Activated CD4-positive, CD25-positive, alpha-beta regulatory T cell treated with anti-CD3 and anti-CD28 coated beads, Interleukin-2, amount 50 U/mL, for 16 hours (primary cell): ENCODE results near the gene CBLB.
"Not testable (repeated sequence)": the region's sequence is repeated elsewhere in the genome, so short reads cannot be mapped to it uniquely, and the experiment has no call there.

Source experiments
- DNase-seq: peaks from one replicate; pipeline ENCODE4 v3.0.0-alpha.2; 2020; ENCODE audit warnings: low read depth, low spot score

The CBLB gene

GRCh38 chr3:105821433-105821832 is 47.4 kb downstream of the CBLB start:
- DNase-seq = no peak

DNA sequence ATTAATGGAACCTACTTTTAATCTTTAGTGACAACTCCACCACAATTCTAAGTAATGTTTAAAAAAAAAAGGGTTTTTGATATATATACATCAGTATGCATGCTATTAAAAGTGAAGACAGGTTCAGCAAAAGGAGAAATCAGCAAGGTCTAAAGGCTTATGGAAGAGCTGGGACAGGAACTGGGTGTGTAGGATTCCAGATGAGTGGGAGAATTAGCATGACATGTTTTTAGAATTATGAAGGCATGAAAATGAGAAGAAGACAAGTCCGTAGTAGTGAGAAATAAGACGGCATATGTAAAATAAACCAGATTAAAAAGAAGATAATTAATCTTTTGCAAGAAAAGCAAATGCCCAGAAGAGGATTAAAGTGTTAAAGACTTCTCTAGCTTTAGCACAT is 52.0 kb downstream of the CBLB start:
- DNase-seq = no peak

GRCh38 chr3:105815331-105815730 is 53.5 kb downstream of the CBLB start:
- DNase-seq = not testable (repeated sequence)

DNA sequence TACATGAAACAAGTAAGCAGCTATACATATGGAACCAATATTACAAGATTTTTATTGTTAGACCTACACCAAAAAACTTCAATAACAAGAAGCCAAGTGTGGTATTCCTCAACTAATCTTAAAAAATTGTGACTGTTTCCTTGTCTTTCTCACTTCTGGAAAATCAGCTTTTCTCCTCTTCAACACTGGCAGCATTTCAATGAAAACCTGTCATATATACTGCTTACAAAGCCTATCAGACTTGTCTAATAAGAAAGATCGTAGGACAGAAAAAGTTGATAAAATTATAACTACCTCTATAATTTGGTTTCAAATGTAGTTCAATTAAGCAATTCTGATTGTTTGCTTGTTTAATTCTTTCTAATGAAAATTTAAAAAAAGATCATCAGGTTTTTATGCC is 55.1 kb downstream of the CBLB start:
- DNase-seq = no peak

DNA sequence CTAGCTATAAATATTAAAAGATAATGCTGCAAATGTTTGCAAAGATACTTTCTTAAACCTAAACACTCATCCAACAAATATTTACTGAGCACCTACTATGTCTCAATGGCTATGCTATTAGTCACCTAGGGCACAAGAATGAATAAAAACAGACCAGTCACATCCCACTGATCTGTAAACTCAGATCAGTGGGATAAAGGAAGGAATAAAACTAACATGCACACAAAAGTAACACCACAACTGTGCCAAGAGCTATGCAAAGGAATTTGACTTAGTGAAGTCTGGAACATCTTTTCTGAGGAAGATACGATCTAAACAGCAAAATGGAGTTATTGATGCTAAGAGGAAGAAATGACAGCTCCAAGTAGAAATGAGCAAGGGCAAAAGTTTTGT is 56.6 kb downstream of the CBLB start:
- DNase-seq = no peak

DNA sequence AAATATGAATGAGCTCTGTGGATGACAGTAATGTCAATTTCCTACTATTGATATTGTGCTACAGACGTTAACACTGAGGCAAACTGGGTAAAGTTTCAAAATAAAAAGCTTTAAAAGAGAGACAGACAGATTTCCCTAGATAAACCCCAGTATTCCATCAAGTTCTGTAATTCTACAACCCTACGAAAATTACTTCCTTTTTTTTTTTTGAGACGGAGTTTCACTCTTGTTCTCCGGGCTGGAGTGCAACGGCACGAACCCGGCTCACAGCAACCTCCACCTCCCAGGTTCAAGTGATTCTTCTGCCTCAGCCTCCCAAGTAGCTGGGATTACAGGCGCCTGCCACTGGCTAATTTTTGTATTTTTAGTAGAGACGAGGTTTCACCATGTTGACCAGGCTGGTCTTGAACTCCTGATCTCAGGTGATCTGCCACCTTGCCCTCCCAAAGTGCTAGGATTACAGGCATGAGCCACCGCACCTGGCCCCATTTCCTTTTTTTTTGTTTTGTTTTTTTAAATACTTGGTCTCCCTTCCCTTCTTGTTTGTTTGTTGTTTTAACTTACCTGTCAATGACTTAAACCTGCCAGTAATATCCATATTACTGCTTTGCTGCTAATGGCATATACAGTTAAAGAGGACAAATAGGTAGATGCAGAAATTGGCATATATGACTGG is 57.2 kb downstream of the CBLB start:
- DNase-seq = no peak

DNA sequence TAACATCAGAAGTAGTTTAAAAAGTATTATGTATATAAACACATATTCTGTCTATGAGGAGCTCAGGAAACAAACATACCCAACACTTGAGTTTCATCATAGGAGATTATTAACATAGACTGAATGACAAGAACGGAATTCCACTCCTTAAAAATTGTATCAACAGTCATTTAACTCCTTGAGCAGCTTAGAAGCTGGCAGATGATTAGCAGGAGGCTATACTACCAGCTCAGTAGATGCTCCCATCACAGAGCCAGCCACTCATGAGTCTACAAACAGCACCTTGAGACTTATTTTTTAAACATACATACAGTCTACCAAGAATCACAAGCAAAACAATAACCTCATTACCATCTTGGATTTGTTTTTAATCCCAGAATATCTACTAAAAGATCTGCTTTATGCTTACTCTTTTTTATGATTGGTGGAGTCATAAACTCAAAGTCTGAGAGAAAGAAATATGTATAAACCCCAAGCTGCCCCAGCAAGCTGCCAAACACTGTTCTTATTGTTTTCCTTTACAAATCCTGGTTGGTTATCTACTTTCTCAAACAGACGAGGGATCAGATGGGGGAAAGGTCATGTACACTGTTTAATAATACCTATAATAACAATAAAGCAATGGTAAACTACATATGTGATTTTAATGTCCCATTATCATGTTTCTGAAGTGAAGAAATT is 59.5 kb downstream of the CBLB start:
- no peak for DNase-seq

- DNase-seq = no peak
Observed at GRCh38 chr3:105807701-105808100, 61.1 kb downstream of the CBLB start.

- DNase-seq = no peak
Observed at GRCh38 chr3:105807146-105807545, 61.7 kb downstream of the CBLB start.

DNA sequence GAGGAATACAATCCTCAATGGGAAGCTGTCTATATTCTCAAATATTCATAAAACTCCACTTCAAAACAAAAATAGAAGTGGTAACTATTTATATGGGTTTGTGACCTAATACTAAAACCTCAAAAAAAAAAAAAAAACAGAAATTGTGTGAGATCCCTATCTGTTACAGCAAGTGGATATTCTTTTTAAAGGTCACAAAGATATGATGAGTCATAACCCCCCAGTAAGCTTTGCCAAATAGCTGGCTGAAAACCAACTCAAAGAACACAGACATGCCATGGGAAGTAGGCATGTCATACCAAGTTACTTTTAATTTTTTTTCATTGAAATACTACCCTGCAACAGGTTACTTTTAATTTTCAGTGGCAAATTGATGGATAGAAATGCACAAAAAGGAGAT is 62.5 kb downstream of the CBLB start:
- DNase-seq = no peak

DNA sequence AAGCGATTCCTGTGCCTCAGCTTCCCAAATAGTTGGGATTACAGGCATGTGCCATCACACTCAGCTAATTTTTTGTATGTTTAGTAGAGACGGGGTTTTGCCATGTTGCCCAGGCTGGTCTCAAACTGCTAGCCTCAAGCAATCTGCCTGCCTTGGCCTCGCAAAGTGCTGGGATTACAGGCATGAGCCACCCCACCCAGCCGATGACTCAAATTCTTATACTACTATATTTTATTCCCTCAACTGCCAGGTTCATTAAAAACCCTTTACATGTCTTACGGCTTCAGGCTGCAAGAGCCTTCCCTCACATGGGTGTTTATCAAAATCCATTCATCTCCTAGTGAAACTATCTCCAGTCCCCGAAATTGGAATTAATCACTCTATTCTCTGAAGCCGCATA is 63.4 kb downstream of the CBLB start:
- no peak for DNase-seq

GRCh38 chr3:105802118-105802706 is 66.6 kb downstream of the CBLB start:
- no peak for DNase-seq

GRCh38 chr3:105801397-105801796 is 67.4 kb downstream of the CBLB start:
- DNase-seq = no peak

DNA sequence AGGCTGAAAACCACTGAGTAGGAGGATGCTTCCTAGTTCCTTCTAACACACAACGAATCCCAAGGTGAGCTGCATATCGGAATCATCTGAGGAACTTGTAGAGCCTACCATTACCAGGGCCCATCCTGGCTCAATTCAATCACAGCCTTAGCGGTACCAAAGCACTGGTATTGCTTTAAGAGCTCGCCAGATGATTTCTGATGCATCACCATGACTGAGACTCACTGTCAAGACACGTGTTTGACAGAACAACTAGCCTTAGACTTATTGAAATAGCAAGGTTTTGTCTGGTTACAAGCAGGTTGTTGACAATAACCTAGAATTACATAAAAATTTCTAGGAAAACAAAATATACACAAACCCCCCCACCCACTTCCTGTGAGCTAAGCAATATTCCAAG is 68.5 kb downstream of the CBLB start:
- no peak for DNase-seq

- no peak for DNase-seq
Observed at GRCh38 chr3:105799286-105799685, 69.5 kb downstream of the CBLB start.

- no peak for DNase-seq
Observed at GRCh38 chr3:105798381-105798934, 70.4 kb downstream of the CBLB start.

- no peak for DNase-seq
Observed at GRCh38 chr3:105793040-105793439, 75.8 kb downstream of the CBLB start.

DNA sequence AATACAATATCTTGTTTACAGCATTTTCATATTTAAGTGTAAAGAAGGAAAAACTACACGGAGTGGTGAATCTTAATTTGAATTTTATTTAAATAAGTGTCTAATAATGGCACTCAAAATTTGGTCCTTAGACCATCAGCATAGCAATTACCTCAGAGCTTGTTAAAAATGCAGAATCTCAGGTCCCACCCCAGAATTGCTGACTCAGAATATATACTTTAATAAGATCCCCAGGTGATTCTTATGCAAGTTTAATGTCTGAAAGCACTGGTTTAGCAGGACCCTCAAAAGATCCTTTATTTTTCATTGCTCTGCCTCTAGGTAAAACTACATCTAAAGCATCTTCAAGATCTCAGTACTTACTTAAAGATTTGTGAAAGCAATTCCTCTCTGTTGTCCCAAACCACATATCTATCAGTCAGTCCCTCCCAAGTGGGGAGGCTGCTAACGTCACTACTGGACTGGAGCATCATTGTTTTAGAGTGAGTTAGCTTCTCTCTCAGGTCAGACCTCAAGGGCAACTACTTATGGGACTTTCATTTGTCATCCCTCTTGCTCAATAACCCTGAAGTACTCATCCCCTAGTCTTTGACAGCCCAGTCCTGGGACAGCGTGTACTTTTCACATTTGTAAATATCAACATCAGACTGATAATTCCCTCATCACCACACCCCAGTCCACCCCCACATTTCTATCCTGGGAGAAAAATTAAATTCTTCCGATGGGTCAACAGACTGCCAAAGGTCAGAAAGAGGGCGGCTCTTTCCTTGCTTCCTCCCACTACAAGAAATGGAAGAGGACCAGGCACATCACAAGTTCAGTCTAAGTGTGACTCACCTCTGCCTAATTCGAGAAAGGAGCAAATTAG is 76.7 kb downstream of the CBLB start:
- no peak for DNase-seq

DNA sequence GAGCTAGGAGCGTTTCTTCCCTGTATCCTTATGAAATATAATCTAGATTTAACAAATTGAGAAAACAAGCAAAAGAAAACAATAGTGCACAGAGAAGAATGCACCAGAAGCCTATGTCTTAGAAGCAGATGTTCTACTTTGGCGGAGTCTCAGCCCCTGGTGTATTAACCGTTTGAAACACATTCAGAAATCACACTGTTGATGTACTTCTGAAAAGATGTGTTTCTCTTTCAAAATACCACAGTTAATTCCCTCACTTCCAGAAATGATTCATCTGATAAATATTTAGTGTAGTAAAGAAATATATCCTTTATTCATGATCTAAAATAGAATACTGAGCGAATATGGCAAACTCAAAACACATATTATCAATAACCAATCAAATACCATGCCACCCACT is 77.7 kb downstream of the CBLB start:
- DNase-seq = no peak

- no peak for DNase-seq
Observed at GRCh38 chr3:105790534-105790933, 78.3 kb downstream of the CBLB start.

- DNase-seq = no peak
Observed at GRCh38 chr3:105788593-105788992, 80.2 kb downstream of the CBLB start.

- no peak for DNase-seq
Observed at GRCh38 chr3:105787453-105787852, 81.4 kb downstream of the CBLB start.
